ENCODE measurements around the gene PPP1R9B. TPM values are rescaled to one million over a fixed set of nuclear protein-coding genes. Genes with fewer than 3 reads are reported as not detected.
A peak's percentile ranks its signal among the peaks of the same experiment; 100 is the strongest.

The PPP1R9B gene
- total and polyA plus RNA-seq, 4 experiments from 2014 or later = 0.48 to 99.7 (median 49.9) TPM

GRCh38 chr17:50087246-50087911, 63.1 kb downstream of the PPP1R9B start:
- H3K9me3 Mint-ChIP-seq = peaks cover 0 to 2% (median 0%) of the 10 kb centered on the region in 8 donors
- POLR2A ChIA-PET (ENCODE audit: partially characterized antibody) = interaction anchor here (1.0 to 1.5 kb wide), 5 partner anchors 8 to 60 kb away, joined by 3 to 5 read pairs (median 4); partner anchors contain the start of genes ITGA3 and PDK2
- DNase-seq = peak; percentile 67 to 80 (median 71)
- peaks cover 0 to 5% of the 10 kb centered on the region in 2 donors for H3K36me3 Mint-ChIP-seq
- H3K4me1 Mint-ChIP-seq = no peaks in the 10 kb centered on the region
- peak overlapping the region in 1 of 7 donors; percentile 59 for H3K27ac Mint-ChIP-seq
- H3K27me3 Mint-ChIP-seq = peaks cover 0 to 2% of the 10 kb centered on the region in 2 donors
- Histone ChIP-seq H3K4me3 (ENCODE audit: low read length in 2 of 2) (no peak overlapping the region), H3K9me3 (ENCODE audit: control insufficient read depth in 1 of 2, low read length in 2 of 2) (no peaks in the 10 kb centered on the region), H3K4me1 (ENCODE audit: insufficient read depth, low read length) (no peaks in the 10 kb centered on the region), H3K27me3 (ENCODE audit: insufficient read depth, low read length) (no peaks in the 10 kb centered on the region), H3K27ac (ENCODE audit: low read depth, low read length) (no peak overlapping the region), H3K36me3 (ENCODE audit: insufficient read depth, low read length) (no peaks in the 10 kb centered on the region)
- intact Hi-C loops (cut with micrococcal nuclease) = no loop called here
- CTCF ChIA-PET (ENCODE audit: partially characterized antibody) = interaction anchor here (0.6 to 2.8 kb wide), 29 partner anchors 9 to 512 kb away, joined by 3 to 174 read pairs (median 5); partner anchors contain the start of gene ITGA3
- no peak overlapping the region for H3K4me3 Mint-ChIP-seq

Other genes with a start within 250 kb of the PPP1R9B start
- 1 to 10 TPM in 1 of 2 experiments, under 1 TPM in 1; 0.70 to 1.2 TPM for gene DLX4, start 181.5 kb downstream of the PPP1R9B start, total RNA-seq
- gene DLX4, start 181.5 kb downstream of the PPP1R9B start, polyA plus RNA-seq = under 1 TPM; 0.22 to 0.33 TPM
- gene DLX3, start 155.5 kb downstream of the PPP1R9B start, total RNA-seq = not detected
- gene DLX3, start 155.5 kb downstream of the PPP1R9B start, polyA plus RNA-seq = not detected
- gene ITGA3, start 94.6 kb downstream of the PPP1R9B start, total RNA-seq = 10 to 100 TPM; 13.9 to 16.3 TPM
- 1 to 10 TPM; 1.6 to 4.8 TPM for gene ITGA3, start 94.6 kb downstream of the PPP1R9B start, polyA plus RNA-seq
- 10 to 100 TPM; 39.1 to 40.6 TPM for gene PDK2, start 55.3 kb downstream of the PPP1R9B start, total RNA-seq
- 10 to 100 TPM; 34.5 to 36.5 TPM for gene PDK2, start 55.3 kb downstream of the PPP1R9B start, polyA plus RNA-seq
- 1 to 10 TPM; 1.2 to 1.3 TPM for gene SAMD14, start 20.5 kb downstream of the PPP1R9B start, total RNA-seq
- under 1 TPM; 0.16 to 0.19 TPM for gene SAMD14, start 20.5 kb downstream of the PPP1R9B start, polyA plus RNA-seq
- gene SGCA, start 15.3 kb upstream of the PPP1R9B start, total RNA-seq = not detected
- not detected for gene SGCA, start 15.3 kb upstream of the PPP1R9B start, polyA plus RNA-seq
- 1 to 10 TPM; 1.0 to 1.6 TPM for gene COL1A1, start 51.0 kb upstream of the PPP1R9B start, total RNA-seq
- not detected for gene COL1A1, start 51.0 kb upstream of the PPP1R9B start, polyA plus RNA-seq
- gene TMEM92, start 123.8 kb upstream of the PPP1R9B start, total RNA-seq = not detected
- not detected for gene TMEM92, start 123.8 kb upstream of the PPP1R9B start, polyA plus RNA-seq
- gene XYLT2, start 195.4 kb upstream of the PPP1R9B start, total RNA-seq = 10 to 100 TPM; 37.6 to 41.1 TPM
- gene XYLT2, start 195.4 kb upstream of the PPP1R9B start, polyA plus RNA-seq = 10 to 100 TPM in 1 of 2 donors, 1 to 10 TPM in 1; 7.7 to 20.8 TPM
- gene MRPL27, start 222.5 kb upstream of the PPP1R9B start, total RNA-seq = 10 to 100 TPM; 30.0 to 32.9 TPM
- 10 to 100 TPM; 38.4 to 55.8 TPM for gene MRPL27, start 222.5 kb upstream of the PPP1R9B start, polyA plus RNA-seq
- gene EME1, start 222.6 kb upstream of the PPP1R9B start, total RNA-seq = under 1 TPM; 0.41 to 0.89 TPM
- gene EME1, start 222.6 kb upstream of the PPP1R9B start, polyA plus RNA-seq = under 1 TPM in 1 of 2 donors, not detected in 1; 0.13 TPM
- gene LRRC59, start 246.8 kb upstream of the PPP1R9B start, total RNA-seq = 10 to 100 TPM; 30.3 to 30.7 TPM
- gene LRRC59, start 246.8 kb upstream of the PPP1R9B start, polyA plus RNA-seq = 10 to 100 TPM; 17.8 to 23.9 TPM

All from CD4-positive, alpha-beta memory T cell (primary cell).